ENCODE measurements around the gene ALOX15. TPM values are rescaled to one million over a fixed set of nuclear protein-coding genes. Genes with fewer than 3 reads are reported as not detected.

The ALOX15 gene
- total RNA-seq, 3 donors from 2014 or later, result not detected

- no peak for ATAC-seq
- no peak for DNase-seq
- Mint-ChIP-seq H3K9me3 (no peaks in the 10 kb centered on the region), H3K4me1 (ENCODE audit: low read depth) (peaks cover 1% of the 10 kb centered on the region), H3K4me3 (no peak overlapping the region), H3K36me3 (ENCODE audit: insufficient read depth) (no peaks in the 10 kb centered on the region), H3K27me3 (ENCODE audit: low read depth) (peaks cover 23% of the 10 kb centered on the region)
Observed at GRCh38 chr17:4588898-4589625, 52.4 kb downstream of the ALOX15 start.

GRCh38 chr17:4588391-4588790 lies 53.1 kb downstream of the ALOX15 start:
- Mint-ChIP-seq H3K4me1 (ENCODE audit: low read depth) (peaks cover 4% of the 10 kb centered on the region), H3K36me3 (ENCODE audit: insufficient read depth) (no peaks in the 10 kb centered on the region), H3K4me3 (no peak overlapping the region), H3K27me3 (ENCODE audit: low read depth) (peaks cover 29% of the 10 kb centered on the region), H3K9me3 (no peaks in the 10 kb centered on the region)
- DNase-seq (no peak), ATAC-seq (no peak)

- Mint-ChIP-seq H3K4me3 (no peak overlapping the region), H3K9me3 (no peaks in the 10 kb centered on the region), H3K36me3 (ENCODE audit: insufficient read depth) (no peaks in the 10 kb centered on the region), H3K4me1 (ENCODE audit: low read depth) (peaks cover 4% of the 10 kb centered on the region), H3K27me3 (ENCODE audit: low read depth) (peaks cover 35% of the 10 kb centered on the region)
- DNase-seq (no peak), ATAC-seq (no peak)
Observed at GRCh38 chr17:4587803-4588202, 53.7 kb downstream of the ALOX15 start.

- peaks cover 4% of the 10 kb centered on the region for H3K4me1 Mint-ChIP-seq (ENCODE audit: low read depth)
- H3K27me3 Mint-ChIP-seq (ENCODE audit: low read depth), result peaks cover 36% of the 10 kb centered on the region
- H3K4me3 Mint-ChIP-seq, result no peak overlapping the region
- DNase-seq (no peak), ATAC-seq (no peak)
- H3K9me3 Mint-ChIP-seq, result no peaks in the 10 kb centered on the region
- no peaks in the 10 kb centered on the region for H3K36me3 Mint-ChIP-seq (ENCODE audit: insufficient read depth)
Observed at GRCh38 chr17:4587195-4587594, 54.3 kb downstream of the ALOX15 start.

GRCh38 chr17:4586043-4586442 lies 55.4 kb downstream of the ALOX15 start:
- Mint-ChIP-seq H3K4me3 (no peak overlapping the region), H3K9me3 (no peaks in the 10 kb centered on the region), H3K4me1 (ENCODE audit: low read depth) (peaks cover 4% of the 10 kb centered on the region), H3K27me3 (ENCODE audit: low read depth) (peaks cover 46% of the 10 kb centered on the region), H3K36me3 (ENCODE audit: insufficient read depth) (no peaks in the 10 kb centered on the region)
- no peak for DNase-seq
- no peak for ATAC-seq

GRCh38 chr17:4585638-4585994 lies 55.9 kb downstream of the ALOX15 start:
- Mint-ChIP-seq H3K4me3 (no peak overlapping the region), H3K27me3 (ENCODE audit: low read depth) (peaks cover 47% of the 10 kb centered on the region), H3K36me3 (ENCODE audit: insufficient read depth) (no peaks in the 10 kb centered on the region), H3K9me3 (no peaks in the 10 kb centered on the region), H3K4me1 (ENCODE audit: low read depth) (peaks cover 4% of the 10 kb centered on the region)
- ATAC-seq (no peak), DNase-seq (no peak)

- Mint-ChIP-seq H3K36me3 (ENCODE audit: insufficient read depth) (no peaks in the 10 kb centered on the region), H3K9me3 (no peaks in the 10 kb centered on the region), H3K27me3 (ENCODE audit: low read depth) (peaks cover 47% of the 10 kb centered on the region), H3K4me3 (peak overlapping the region; percentile 56), H3K4me1 (ENCODE audit: low read depth) (peaks cover 4% of the 10 kb centered on the region)
- no peak for DNase-seq
- peak in 1 of 2 donors; percentile 1 for ATAC-seq
Observed at GRCh38 chr17:4584917-4585637, 56.4 kb downstream of the ALOX15 start.

GRCh38 chr17:4584101-4584916 lies 57.2 kb downstream of the ALOX15 start, which contains the start of gene SMTNL2:
Gene SMTNL2, plus strand, starts transcription at chr17:4584529. Its CDS starts 77 bp downstream, at chr17:4584606.
- no peak for DNase-seq
- ATAC-seq, result peak; percentile 62 to 73
- Mint-ChIP-seq H3K9me3 (no peaks in the 10 kb centered on the region), H3K4me1 (ENCODE audit: low read depth) (peaks cover 4% of the 10 kb centered on the region), H3K4me3 (peak within 1 kb of the TSS; percentile 70), H3K27me3 (ENCODE audit: low read depth) (peaks cover 47% of the 10 kb centered on the region), H3K36me3 (ENCODE audit: insufficient read depth) (no peaks in the 10 kb centered on the region)

GRCh38 chr17:4583782-4584100 lies 57.7 kb downstream of the ALOX15 start:
- no peaks in the 10 kb centered on the region for H3K9me3 Mint-ChIP-seq
- H3K36me3 Mint-ChIP-seq (ENCODE audit: insufficient read depth), result no peaks in the 10 kb centered on the region
- DNase-seq (no peak), ATAC-seq (peak; percentile 63)
- peak overlapping the region; percentile 70 for H3K4me3 Mint-ChIP-seq
- peaks cover 47% of the 10 kb centered on the region for H3K27me3 Mint-ChIP-seq (ENCODE audit: low read depth)
- peaks cover 4% of the 10 kb centered on the region for H3K4me1 Mint-ChIP-seq (ENCODE audit: low read depth)

- peaks cover 4% of the 10 kb centered on the region for H3K4me1 Mint-ChIP-seq (ENCODE audit: low read depth)
- no peaks in the 10 kb centered on the region for H3K36me3 Mint-ChIP-seq (ENCODE audit: insufficient read depth)
- peaks cover 47% of the 10 kb centered on the region for H3K27me3 Mint-ChIP-seq (ENCODE audit: low read depth)
- no peaks in the 10 kb centered on the region for H3K9me3 Mint-ChIP-seq
- ATAC-seq (no peak), DNase-seq (no peak)
- H3K4me3 Mint-ChIP-seq, result no peak overlapping the region
Observed at GRCh38 chr17:4583206-4583605, 58.3 kb downstream of the ALOX15 start.

- Mint-ChIP-seq H3K4me1 (ENCODE audit: low read depth) (peaks cover 4% of the 10 kb centered on the region), H3K27me3 (ENCODE audit: low read depth) (peaks cover 47% of the 10 kb centered on the region), H3K4me3 (no peak overlapping the region), H3K36me3 (ENCODE audit: insufficient read depth) (no peaks in the 10 kb centered on the region), H3K9me3 (no peaks in the 10 kb centered on the region)
- DNase-seq (no peak), ATAC-seq (no peak)
Observed at GRCh38 chr17:4582691-4583090, 58.8 kb downstream of the ALOX15 start.

- H3K27me3 Mint-ChIP-seq (ENCODE audit: low read depth), result peaks cover 47% of the 10 kb centered on the region
- no peaks in the 10 kb centered on the region for H3K9me3 Mint-ChIP-seq
- no peak for DNase-seq
- H3K36me3 Mint-ChIP-seq (ENCODE audit: insufficient read depth), result no peaks in the 10 kb centered on the region
- no peak overlapping the region for H3K4me3 Mint-ChIP-seq
- H3K4me1 Mint-ChIP-seq (ENCODE audit: low read depth), result peaks cover 4% of the 10 kb centered on the region
- ATAC-seq, result no peak
Observed at GRCh38 chr17:4582101-4582501, 59.4 kb downstream of the ALOX15 start.
